ENCODE measurements around the gene TAF6. TPM values are rescaled to one million over a fixed set of nuclear protein-coding genes. Genes with fewer than 3 reads are reported as not detected.

Gene TAF6
- polyA plus RNA-seq, 2 of the 4 experiments (the other 2 are of a cell fraction), result 36.2 to 57.0 TPM

DNA sequence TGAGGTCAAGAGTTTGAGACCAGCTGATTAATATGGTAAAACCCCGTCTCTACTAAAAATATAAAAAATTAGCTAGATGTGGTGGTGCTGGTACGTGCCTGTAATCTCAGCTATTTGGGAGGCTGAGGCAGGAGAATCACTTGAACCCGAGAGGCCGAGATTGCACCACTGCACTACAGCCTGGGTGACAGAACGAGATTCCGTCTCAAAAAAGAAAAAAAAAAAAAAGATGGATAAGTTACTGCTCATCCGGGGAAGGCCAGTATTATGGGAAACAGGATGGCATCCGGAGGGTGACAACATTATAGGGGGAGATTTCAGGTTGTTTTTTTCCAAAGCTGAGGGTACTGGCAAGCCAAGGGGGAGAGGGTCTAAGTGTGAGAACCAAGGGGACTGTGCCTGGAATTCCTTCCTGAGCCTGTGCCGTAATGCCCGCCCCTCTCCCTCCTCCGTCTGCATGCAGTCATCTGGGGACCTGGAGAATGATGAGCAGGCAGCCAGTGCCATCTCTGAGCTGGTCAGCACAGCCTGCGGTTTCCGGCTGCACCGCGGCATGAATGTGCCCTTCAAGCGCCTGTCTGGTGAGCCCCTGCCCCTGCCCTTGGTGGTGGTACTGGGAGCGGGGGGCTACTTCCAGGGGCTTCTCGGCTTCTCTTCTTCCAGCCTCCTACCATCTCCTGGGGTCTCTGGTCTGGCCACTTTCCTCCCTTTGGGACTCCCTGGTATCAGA, 33.9 kb upstream of the TAF6 start:
- Histone ChIP-seq H3K4me2 (no peak overlapping the region), H3K4me3 (no peak overlapping the region), H3K27ac (no peak overlapping the region), H3K4me1 (peaks cover 42% of the 10 kb centered on the region), H3K9me3 (no peaks in the 10 kb centered on the region)
- no peak for DNase-seq (ENCODE audit: low read depth in 1 of 2, low spot score in 1 of 2)
- CTCF ChIA-PET, result interaction anchor here (23.1 kb wide), 1 partner anchor 19 kb away, joined by 245 read pairs; no protein-coding TSS in a partner anchor
- POLR2A ChIA-PET, result no interaction called here
- 89% methylated on average over 14 of the region's 18 CpGs for WGBS (ENCODE audit: missing lambda C conversion rate)
- FAIRE-seq, result no peak
- TF ChIP-seq TFCP2L1 (CRISPR knock-in tag; IDR thresholded peaks at IDR 0.05) (no peak), CBX2 (IDR thresholded peaks at IDR 0.05; ENCODE audit: borderline replicate concordance, low read depth) (no peak), CEBPB (IDR thresholded peaks at IDR 0.05) (no peak), CHD2 (IDR thresholded peaks at IDR 0.05; ENCODE audit: low read length, partially characterized antibody) (no peak), JUNB (IDR thresholded peaks at IDR 0.05) (no peak), ESRRA (IDR thresholded peaks at IDR 0.05; ENCODE audit: borderline replicate concordance, low read length) (no peak), SREBF2 (IDR thresholded peaks at IDR 0.05) (no peak), HOXA7 (CRISPR knock-in tag; IDR thresholded peaks at IDR 0.05) (no peak), MAFK (IDR thresholded peaks at IDR 0.05; ENCODE audit: partially characterized antibody) (no peak), FOSB (CRISPR knock-in tag; IDR thresholded peaks at IDR 0.05) (no peak), RNF2 (IDR thresholded peaks at IDR 0.05; ENCODE audit: borderline replicate concordance, low read depth) (no peak), KDM5A (IDR thresholded peaks at IDR 0.05) (no peak), JUN (IDR thresholded peaks at IDR 0.05) (no peak), POLR2AphosphoS2 (conservative IDR thresholded peaks at IDR 0.05; ENCODE audit: low read length) (no peak), EP300 (IDR thresholded peaks at IDR 0.05) (no peak), NPAS2 (CRISPR knock-in tag; IDR thresholded peaks at IDR 0.05; ENCODE audit: borderline replicate concordance) (no peak)
- TF ChIP-seq, protein P1, sequence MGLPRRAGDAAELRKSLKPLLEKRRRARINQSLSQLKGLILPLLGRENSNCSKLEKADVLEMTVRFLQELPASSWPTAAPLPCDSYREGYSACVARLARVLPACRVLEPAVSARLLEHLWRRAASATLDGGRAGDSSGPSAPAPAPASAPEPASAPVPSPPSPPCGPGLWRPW (IDR thresholded peaks at IDR 0.05), result no peak
- TF ChIP-seq, protein P2, sequence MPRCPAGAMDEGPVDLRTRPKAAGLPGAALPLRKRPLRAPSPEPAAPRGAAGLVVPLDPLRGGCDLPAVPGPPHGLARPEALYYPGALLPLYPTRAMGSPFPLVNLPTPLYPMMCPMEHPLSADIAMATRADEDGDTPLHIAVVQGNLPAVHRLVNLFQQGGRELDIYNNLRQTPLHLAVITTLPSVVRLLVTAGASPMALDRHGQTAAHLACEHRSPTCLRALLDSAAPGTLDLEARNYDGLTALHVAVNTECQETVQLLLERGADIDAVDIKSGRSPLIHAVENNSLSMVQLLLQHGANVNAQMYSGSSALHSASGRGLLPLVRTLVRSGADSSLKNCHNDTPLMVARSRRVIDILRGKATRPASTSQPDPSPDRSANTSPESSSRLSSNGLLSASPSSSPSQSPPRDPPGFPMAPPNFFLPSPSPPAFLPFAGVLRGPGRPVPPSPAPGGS (IDR thresholded peaks at IDR 0.05), result no peak
- TF ChIP-seq, protein P3, sequence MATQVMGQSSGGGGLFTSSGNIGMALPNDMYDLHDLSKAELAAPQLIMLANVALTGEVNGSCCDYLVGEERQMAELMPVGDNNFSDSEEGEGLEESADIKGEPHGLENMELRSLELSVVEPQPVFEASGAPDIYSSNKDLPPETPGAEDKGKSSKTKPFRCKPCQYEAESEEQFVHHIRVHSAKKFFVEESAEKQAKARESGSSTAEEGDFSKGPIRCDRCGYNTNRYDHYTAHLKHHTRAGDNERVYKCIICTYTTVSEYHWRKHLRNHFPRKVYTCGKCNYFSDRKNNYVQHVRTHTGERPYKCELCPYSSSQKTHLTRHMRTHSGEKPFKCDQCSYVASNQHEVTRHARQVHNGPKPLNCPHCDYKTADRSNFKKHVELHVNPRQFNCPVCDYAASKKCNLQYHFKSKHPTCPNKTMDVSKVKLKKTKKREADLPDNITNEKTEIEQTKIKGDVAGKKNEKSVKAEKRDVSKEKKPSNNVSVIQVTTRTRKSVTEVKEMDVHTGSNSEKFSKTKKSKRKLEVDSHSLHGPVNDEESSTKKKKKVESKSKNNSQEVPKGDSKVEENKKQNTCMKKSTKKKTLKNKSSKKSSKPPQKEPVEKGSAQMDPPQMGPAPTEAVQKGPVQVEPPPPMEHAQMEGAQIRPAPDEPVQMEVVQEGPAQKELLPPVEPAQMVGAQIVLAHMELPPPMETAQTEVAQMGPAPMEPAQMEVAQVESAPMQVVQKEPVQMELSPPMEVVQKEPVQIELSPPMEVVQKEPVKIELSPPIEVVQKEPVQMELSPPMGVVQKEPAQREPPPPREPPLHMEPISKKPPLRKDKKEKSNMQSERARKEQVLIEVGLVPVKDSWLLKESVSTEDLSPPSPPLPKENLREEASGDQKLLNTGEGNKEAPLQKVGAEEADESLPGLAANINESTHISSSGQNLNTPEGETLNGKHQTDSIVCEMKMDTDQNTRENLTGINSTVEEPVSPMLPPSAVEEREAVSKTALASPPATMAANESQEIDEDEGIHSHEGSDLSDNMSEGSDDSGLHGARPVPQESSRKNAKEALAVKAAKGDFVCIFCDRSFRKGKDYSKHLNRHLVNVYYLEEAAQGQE (IDR thresholded peaks at IDR 0.05), result no peak
- no peak for ATAC-seq

DNA sequence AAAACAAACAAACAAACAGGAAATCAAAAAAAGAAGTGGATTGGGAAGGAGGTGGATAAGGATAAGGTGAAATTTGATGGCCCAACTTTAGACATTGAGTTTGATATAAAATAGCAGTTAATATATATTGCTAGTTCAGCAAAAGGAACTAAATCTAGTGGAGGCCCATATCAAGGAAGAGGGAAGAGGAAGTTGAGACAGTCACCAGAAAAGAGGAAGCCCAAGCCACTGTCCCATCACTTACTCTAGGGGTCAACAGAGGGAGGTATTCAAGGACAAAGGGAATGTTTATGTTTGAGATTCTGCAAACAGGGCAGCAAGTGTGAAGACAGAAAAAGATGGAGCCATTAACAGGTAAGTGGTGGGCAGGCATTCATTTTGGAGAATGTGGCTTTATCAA, 33.2 kb upstream of the TAF6 start:
- peak; percentile 17 for TF ChIP-seq MAFK (IDR thresholded peaks at IDR 0.05; ENCODE audit: partially characterized antibody)
- TF ChIP-seq, protein P4, sequence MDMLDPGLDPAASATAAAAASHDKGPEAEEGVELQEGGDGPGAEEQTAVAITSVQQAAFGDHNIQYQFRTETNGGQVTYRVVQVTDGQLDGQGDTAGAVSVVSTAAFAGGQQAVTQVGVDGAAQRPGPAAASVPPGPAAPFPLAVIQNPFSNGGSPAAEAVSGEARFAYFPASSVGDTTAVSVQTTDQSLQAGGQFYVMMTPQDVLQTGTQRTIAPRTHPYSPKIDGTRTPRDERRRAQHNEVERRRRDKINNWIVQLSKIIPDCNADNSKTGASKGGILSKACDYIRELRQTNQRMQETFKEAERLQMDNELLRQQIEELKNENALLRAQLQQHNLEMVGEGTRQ (IDR thresholded peaks at IDR 0.05), result no peak
- no peak for TF ChIP-seq PHF8 (IDR thresholded peaks at IDR 0.05; ENCODE audit: borderline replicate concordance, low read depth)
- ATAC-seq (no peak), FAIRE-seq (no peak), DNase-seq (ENCODE audit: low read depth in 1 of 2, low spot score in 1 of 2) (no peak)
- Histone ChIP-seq H3K4me3 (no peak overlapping the region), H3K27ac (no peak overlapping the region), H3K4me2 (no peak overlapping the region), H3K9me3 (no peaks in the 10 kb centered on the region), H3K4me1 (peaks cover 38% of the 10 kb centered on the region)
- ChIA-PET POLR2A (interaction anchor here (0.7 kb wide), 1 partner anchor 25 kb away, joined by 4 read pairs; the partner anchor contains the start of gene MBLAC1), CTCF (interaction anchor here (0.6 to 23.1 kb wide), 2 partner anchors 11 to 18 kb away, joined by 3 to 245 read pairs; no protein-coding TSS in a partner anchor)
